Measurements from ENCODE around the gene SMIM23. TPM values are rescaled to one million over a fixed set of nuclear protein-coding genes. Genes with fewer than 3 reads are reported as not detected.
A peak's percentile ranks its signal among the peaks of the same experiment; 100 is the strongest.

The SMIM23 gene
- total RNA-seq, 1 donor from 2014 or later, result not detected

- H3K4me3 Mint-ChIP-seq (ENCODE audit: unreplicated experiment), result no peak overlapping the region
- H3K9me3 Mint-ChIP-seq (ENCODE audit: low read depth), result no peaks in the 10 kb centered on the region
- no peak overlapping the region for H3K27ac Mint-ChIP-seq (ENCODE audit: unreplicated experiment)
- H3K27me3 Mint-ChIP-seq (ENCODE audit: low read depth), result no peaks in the 10 kb centered on the region
- TF ChIP-seq CTCF (IDR thresholded peaks at IDR 0.05), result no peak
- H3K36me3 Mint-ChIP-seq (ENCODE audit: low read depth), result no peaks in the 10 kb centered on the region
- no peak for DNase-seq (ENCODE audit: low spot score)
- no peaks in the 10 kb centered on the region for H3K4me1 Mint-ChIP-seq (ENCODE audit: low read depth)
These were observed 36.3 kb upstream of the SMIM23 start for GRCh38 chr5:171749365-171749764.

GRCh38 chr5:171750311-171750788 is 35.3 kb upstream of the SMIM23 start:
- Mint-ChIP-seq H3K4me1 (ENCODE audit: low read depth) (peaks cover 2% of the 10 kb centered on the region), H3K27me3 (ENCODE audit: low read depth) (no peaks in the 10 kb centered on the region), H3K27ac (ENCODE audit: unreplicated experiment) (no peak overlapping the region), H3K9me3 (ENCODE audit: low read depth) (no peaks in the 10 kb centered on the region), H3K36me3 (ENCODE audit: low read depth) (no peaks in the 10 kb centered on the region), H3K4me3 (ENCODE audit: unreplicated experiment) (no peak overlapping the region)
- TF ChIP-seq CTCF (IDR thresholded peaks at IDR 0.05), result peak; percentile 39
- peak; percentile 75 for DNase-seq (ENCODE audit: low spot score)

GRCh38 chr5:171755354-171755821 is 30.2 kb upstream of the SMIM23 start:
- H3K27me3 Mint-ChIP-seq (ENCODE audit: low read depth), result no peaks in the 10 kb centered on the region
- no peak for TF ChIP-seq CTCF (IDR thresholded peaks at IDR 0.05)
- DNase-seq (ENCODE audit: low spot score), result no peak
- no peaks in the 10 kb centered on the region for H3K36me3 Mint-ChIP-seq (ENCODE audit: low read depth)
- no peak overlapping the region for H3K4me3 Mint-ChIP-seq (ENCODE audit: unreplicated experiment)
- H3K4me1 Mint-ChIP-seq (ENCODE audit: low read depth), result peaks cover 15% of the 10 kb centered on the region
- no peak overlapping the region for H3K27ac Mint-ChIP-seq (ENCODE audit: unreplicated experiment)
- peaks cover 5% of the 10 kb centered on the region for H3K9me3 Mint-ChIP-seq (ENCODE audit: low read depth)

- Mint-ChIP-seq H3K4me1 (ENCODE audit: low read depth) (peaks cover 15% of the 10 kb centered on the region), H3K27me3 (ENCODE audit: low read depth) (no peaks in the 10 kb centered on the region), H3K36me3 (ENCODE audit: low read depth) (no peaks in the 10 kb centered on the region), H3K4me3 (ENCODE audit: unreplicated experiment) (no peak overlapping the region), H3K27ac (ENCODE audit: unreplicated experiment) (peak overlapping the region; percentile 47), H3K9me3 (ENCODE audit: low read depth) (peaks cover 5% of the 10 kb centered on the region)
- no peak for DNase-seq (ENCODE audit: low spot score)
- no peak for TF ChIP-seq CTCF (IDR thresholded peaks at IDR 0.05)
These were observed 27.6 kb upstream of the SMIM23 start for GRCh38 chr5:171757853-171758535.

- H3K9me3 Mint-ChIP-seq (ENCODE audit: low read depth), result peaks cover 5% of the 10 kb centered on the region
- peaks cover 1% of the 10 kb centered on the region for H3K27me3 Mint-ChIP-seq (ENCODE audit: low read depth)
- H3K36me3 Mint-ChIP-seq (ENCODE audit: low read depth), result no peaks in the 10 kb centered on the region
- H3K27ac Mint-ChIP-seq (ENCODE audit: unreplicated experiment), result no peak overlapping the region
- peaks cover 15% of the 10 kb centered on the region for H3K4me1 Mint-ChIP-seq (ENCODE audit: low read depth)
- no peak overlapping the region for H3K4me3 Mint-ChIP-seq (ENCODE audit: unreplicated experiment)
- DNase-seq (ENCODE audit: low spot score), result no peak
- TF ChIP-seq CTCF (IDR thresholded peaks at IDR 0.05), result no peak
These were observed 25.8 kb upstream of the SMIM23 start for GRCh38 chr5:171759777-171760176.

All from chondrocyte (in vitro differentiated cells).